Upper lobe of left lung (tissue), 6 donors: ENCODE results near the gene SEMA6D. TPM values are rescaled to one million over a fixed set of nuclear protein-coding genes. Genes with fewer than 3 reads are reported as not detected.

Experiments
- ATAC-seq, 2 donors: fragments of 200-7000 bp; cut with Tn5 transposase; one replicate each; pipeline ENCODE4 v1.9.1; 2022; ENCODE audit warnings: mild to moderate bottlenecking in 2 of 2, moderate library complexity in 2 of 2; ENCODE audit not compliant: low FRiP score in 2 of 2
- DNase-seq, 2 donors: peaks; one replicate each; pipeline ENCODE4 v3.0.0-alpha.2; 2019 to 2020
- H3K27ac ChIP-seq, 4 donors: fragments of 200-600 bp; sonication (generic); one replicate each; pipeline ENCODE4 v1.5.1; 2016 to 2019
- H3K27me3 ChIP-seq, 4 donors: fragments of 200-600 bp; sonication (generic); one replicate each; pipeline ENCODE4 v1.5.1; 2017 to 2019
- H3K36me3 ChIP-seq, 4 donors: fragments of 200-600 bp; sonication (generic); one replicate each; pipeline ENCODE4 v1.5.1; 2016 to 2019
- H3K4me1 ChIP-seq, 4 donors: fragments of 200-600 bp; sonication (generic); one replicate each; pipeline ENCODE4 v1.5.1; 2018 to 2019
- H3K4me3 ChIP-seq, 4 donors: fragments of 200-600 bp; sonication (generic); one replicate each; pipeline ENCODE4 v1.5.1; 2017 to 2019; ENCODE audit warnings: mild to moderate bottlenecking in 2 of 4, moderate library complexity in 1 of 4
- H3K9me3 ChIP-seq, 4 donors: fragments of 200-600 bp; sonication (generic); one replicate each; pipeline ENCODE4 v1.5.1; 2018 to 2019
- EP300 ChIP-seq, 4 donors: sonication (generic); formaldehyde crosslinking; IDR thresholded peaks; one replicate each; pipeline ENCODE4 v1.5.1; 2017; ENCODE audit warnings: antibody characterized with exemption in 4 of 4, control low read depth in 2 of 4
- POLR2A ChIP-seq, 4 donors: fragments of 450-650 bp; IDR thresholded peaks; one replicate each; pipeline ENCODE4 v1.5.1; 2016 to 2017; ENCODE audit warnings: antibody characterized with exemption in 4 of 4, mild to moderate bottlenecking in 2 of 4
- POLR2AphosphoS5 ChIP-seq, 2 donors: sonication (generic); formaldehyde crosslinking; IDR thresholded peaks; one replicate each; pipeline ENCODE4 v1.5.1; 2017; ENCODE audit warnings: antibody characterized with exemption in 2 of 2
- WGBS, 2 donors: methylation state at CpG; one replicate each; pipeline ENCODE4 v1.1.5; 2017 to 2018; 5-methylcytosine and 5-hydroxymethylcytosine counted together
- total RNA-seq, 6 donors: library from RNA; depleted of rRNA in 4 of 6; stranded (reverse); fragments of >200 nt in 4 of 6; gene quantifications; one replicate each; pipeline versions ENCODE4 v1.1.0 to v1.2.1, GENCODE V29; 2016 to 2021
- TF ChIP-seq, protein P1 (sequence below), 6 experiments: fragments of 450-650 bp in 4 of 6; fragments of 200-600 bp in 2 of 6; sonication (generic) in 2 of 6; IDR thresholded peaks; one replicate each; pipeline ENCODE4 v1.5.1; 2016 to 2019; ENCODE audit warnings: antibody characterized with exemption in 6 of 6
- donor health status: DM: no; HTN: no; CAD: no; lungs with moderate emphysema.
- donor health status: DM: no; HTN: yes; CAD: no; lungs with severe emphysema.

Gene SEMA6D
- total RNA-seq, 6 donors from 2014 or later = 6.9 to 10.5 (median 9.0) TPM

DNA sequence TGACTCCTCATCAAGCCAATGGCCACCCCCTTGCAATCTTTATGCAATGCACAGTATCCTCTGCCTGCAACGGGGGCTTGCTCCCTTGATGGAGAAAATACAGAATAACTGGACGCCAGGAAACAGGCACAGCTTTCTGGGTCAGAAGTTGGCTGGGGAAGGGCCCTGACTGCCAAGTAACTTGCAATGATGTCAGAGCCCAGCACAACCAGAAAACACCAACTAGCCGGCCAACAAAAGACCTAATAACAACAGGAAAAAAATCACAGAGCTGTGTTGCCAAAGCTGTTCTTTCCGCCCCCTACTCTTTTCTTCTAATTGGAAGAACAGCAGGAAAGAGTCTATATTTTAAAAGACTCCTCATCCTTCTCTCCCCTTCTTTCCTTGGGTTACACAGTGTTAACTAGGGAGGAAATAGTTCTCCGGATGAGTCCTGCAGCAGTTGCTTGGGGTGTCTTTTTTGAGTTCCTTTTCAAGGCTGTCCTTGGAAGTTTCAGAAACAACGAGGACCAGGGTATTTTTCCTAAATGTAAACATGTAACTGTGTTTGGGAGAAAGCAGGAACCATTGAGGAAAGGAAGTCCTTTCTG is 1.4 kb upstream of the SEMA6D start:
- no peaks in the 10 kb centered on the region for H3K9me3 ChIP-seq
- H3K4me3 ChIP-seq = peak overlapping the region in 1 of 4 donors; percentile 69
- ATAC-seq (no peak), DNase-seq (no peak)
- peaks cover 4 to 30% (median 16%) of the 10 kb centered on the region in 4 donors for H3K4me1 ChIP-seq
- H3K27me3 ChIP-seq = peaks cover 0 to 4% (median 2%) of the 10 kb centered on the region in 4 donors
- H3K36me3 ChIP-seq = no peaks in the 10 kb centered on the region
- 21 to 37% methylated on average over 6 of the region's 6 CpGs for WGBS, 2 donors
- peak overlapping the region in 1 of 4 donors; percentile 22 for H3K27ac ChIP-seq
- TF ChIP-seq POLR2A (IDR thresholded peaks at IDR 0.05) (no peak), POLR2AphosphoS5 (IDR thresholded peaks at IDR 0.05) (no peak), EP300 (IDR thresholded peaks at IDR 0.05) (no peak)
- TF ChIP-seq, protein P1, sequence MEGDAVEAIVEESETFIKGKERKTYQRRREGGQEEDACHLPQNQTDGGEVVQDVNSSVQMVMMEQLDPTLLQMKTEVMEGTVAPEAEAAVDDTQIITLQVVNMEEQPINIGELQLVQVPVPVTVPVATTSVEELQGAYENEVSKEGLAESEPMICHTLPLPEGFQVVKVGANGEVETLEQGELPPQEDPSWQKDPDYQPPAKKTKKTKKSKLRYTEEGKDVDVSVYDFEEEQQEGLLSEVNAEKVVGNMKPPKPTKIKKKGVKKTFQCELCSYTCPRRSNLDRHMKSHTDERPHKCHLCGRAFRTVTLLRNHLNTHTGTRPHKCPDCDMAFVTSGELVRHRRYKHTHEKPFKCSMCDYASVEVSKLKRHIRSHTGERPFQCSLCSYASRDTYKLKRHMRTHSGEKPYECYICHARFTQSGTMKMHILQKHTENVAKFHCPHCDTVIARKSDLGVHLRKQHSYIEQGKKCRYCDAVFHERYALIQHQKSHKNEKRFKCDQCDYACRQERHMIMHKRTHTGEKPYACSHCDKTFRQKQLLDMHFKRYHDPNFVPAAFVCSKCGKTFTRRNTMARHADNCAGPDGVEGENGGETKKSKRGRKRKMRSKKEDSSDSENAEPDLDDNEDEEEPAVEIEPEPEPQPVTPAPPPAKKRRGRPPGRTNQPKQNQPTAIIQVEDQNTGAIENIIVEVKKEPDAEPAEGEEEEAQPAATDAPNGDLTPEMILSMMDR (IDR thresholded peaks at IDR 0.05) = no peak

DNA sequence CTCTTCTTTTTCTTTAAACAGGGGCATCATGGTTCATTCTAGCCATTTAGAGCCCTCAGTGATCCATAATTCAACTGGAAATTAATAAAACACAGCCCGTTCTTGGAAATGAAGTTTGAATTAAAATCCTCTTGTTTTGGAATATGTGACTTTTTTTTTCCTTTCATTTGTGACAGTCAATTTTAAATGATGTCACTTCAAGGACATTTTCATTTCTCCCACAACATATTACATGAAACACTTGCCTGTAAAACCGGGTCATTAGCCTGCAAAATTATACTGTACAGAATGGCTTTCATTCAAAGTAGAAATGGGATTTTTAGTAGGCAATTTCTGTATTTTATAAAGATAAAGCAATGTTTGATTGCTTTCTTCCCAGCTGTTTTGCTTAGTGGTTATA is 789 bp upstream of the SEMA6D start:
- ATAC-seq (no peak), DNase-seq (no peak)
- Histone ChIP-seq H3K27me3 (peaks cover 0 to 4% (median 2%) of the 10 kb centered on the region in 4 donors), H3K9me3 (no peaks in the 10 kb centered on the region), H3K27ac (peak overlapping the region in 2 of 4 donors; percentile 22 to 76), H3K36me3 (no peaks in the 10 kb centered on the region), H3K4me1 (peaks cover 4 to 27% (median 16%) of the 10 kb centered on the region in 4 donors), H3K4me3 (peak overlapping the region in 3 of 4 donors; percentile 57 to 69 (median 64))
- 33 to 41% methylated on average over 2 of the region's 2 CpGs for WGBS, 2 donors
- TF ChIP-seq, protein P1 (IDR thresholded peaks at IDR 0.05) = no peak

DNA sequence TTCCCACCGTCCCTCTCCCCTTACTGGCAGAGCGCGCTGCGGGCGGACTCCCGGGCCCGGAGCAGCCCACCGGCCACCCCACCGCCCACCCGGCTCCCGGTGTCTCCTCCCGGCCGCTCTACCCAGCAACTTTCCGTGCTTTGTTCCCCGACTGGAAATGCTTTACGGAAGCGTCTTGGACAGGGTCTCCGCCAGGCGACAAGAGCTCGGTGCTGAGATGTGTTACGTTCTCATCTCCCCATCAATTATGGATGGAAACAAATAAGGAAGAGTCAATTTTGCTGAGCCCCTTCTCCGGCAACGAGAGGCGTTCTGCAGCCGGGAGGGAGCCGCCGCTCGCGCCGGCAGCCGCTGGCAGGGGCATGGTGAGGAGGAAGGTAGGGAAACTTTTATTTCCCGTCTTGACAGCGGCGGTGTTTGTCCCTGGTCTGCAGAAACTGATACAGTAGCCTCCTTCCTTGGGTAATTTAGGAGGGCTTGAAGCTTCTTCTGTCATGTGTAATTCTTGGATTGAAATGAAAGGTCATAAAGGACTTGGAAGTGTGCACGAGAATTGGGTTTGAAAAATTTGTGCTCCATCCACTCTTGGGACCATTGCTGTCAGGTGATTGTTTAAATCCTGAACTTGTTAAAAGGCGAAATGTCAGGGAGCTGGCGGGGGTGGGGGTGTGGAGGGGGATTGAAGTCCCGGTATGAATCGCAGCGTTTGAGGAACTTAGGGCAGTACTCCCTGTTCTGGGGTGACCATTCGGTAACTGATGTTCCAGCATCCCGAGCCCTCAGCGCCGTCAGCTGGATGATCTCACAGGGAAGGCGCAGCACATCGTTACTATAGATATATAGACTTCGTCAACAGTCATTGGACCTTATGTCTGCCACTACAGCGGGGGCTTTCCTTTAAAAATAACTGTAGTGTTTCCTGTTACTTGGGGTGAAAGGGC is 1.5 kb downstream of the SEMA6D start:
- WGBS, 2 donors = 3 to 4% methylated on average over 30 to 48 of the region's 48 CpGs
- H3K4me3 ChIP-seq = peak overlapping the region; percentile 57 to 71 (median 66)
- peak overlapping the region; percentile 69 to 79 (median 77) for H3K27ac ChIP-seq
- H3K27me3 ChIP-seq = peaks cover 0 to 4% (median 2%) of the 10 kb centered on the region in 4 donors
- ATAC-seq (peak in 1 of 2 donors; percentile 4), DNase-seq (peak in 1 of 2 donors; percentile 82)
- no peaks in the 10 kb centered on the region for H3K36me3 ChIP-seq
- no peaks in the 10 kb centered on the region for H3K9me3 ChIP-seq
- no peak for TF ChIP-seq POLR2A (IDR thresholded peaks at IDR 0.05)
- TF ChIP-seq EP300 (IDR thresholded peaks at IDR 0.05) = no peak
- no peak for TF ChIP-seq POLR2AphosphoS5 (IDR thresholded peaks at IDR 0.05)
- TF ChIP-seq, protein P1 (IDR thresholded peaks at IDR 0.05) = no peak
- H3K4me1 ChIP-seq = peaks cover 3 to 27% (median 14%) of the 10 kb centered on the region in 4 donors

DNA sequence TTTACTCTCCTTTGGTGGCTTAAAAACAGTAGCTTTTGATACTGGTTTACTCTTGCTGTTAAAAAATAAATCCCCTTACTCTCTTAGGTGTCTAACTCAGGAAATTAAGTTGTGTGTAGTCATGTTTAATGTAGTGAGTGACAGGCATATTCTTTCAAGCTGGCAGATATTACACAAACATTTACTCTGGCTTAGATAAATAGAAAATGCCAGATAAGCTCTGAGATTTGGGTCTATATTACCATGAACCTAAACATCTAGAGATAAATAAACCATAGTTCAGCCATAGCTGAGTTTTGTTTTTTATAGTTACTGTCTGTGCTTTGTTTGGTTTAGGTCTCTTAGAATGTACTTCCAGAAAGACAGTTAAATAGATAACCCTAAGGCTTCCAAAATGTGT is 2.4 kb downstream of the SEMA6D start:
- peaks cover 3 to 27% (median 14%) of the 10 kb centered on the region in 4 donors for H3K4me1 ChIP-seq
- H3K9me3 ChIP-seq = no peaks in the 10 kb centered on the region
- H3K27ac ChIP-seq = peak overlapping the region; percentile 31 to 78 (median 72)
- H3K4me3 ChIP-seq = peak overlapping the region in 2 of 4 donors; percentile 64 to 69
- ATAC-seq = no peak
- TF ChIP-seq, protein P1 (IDR thresholded peaks at IDR 0.05) = no peak
- TF ChIP-seq EP300 (IDR thresholded peaks at IDR 0.05) = no peak
- no peak for TF ChIP-seq POLR2A (IDR thresholded peaks at IDR 0.05)
- TF ChIP-seq POLR2AphosphoS5 (IDR thresholded peaks at IDR 0.05) = no peak
- H3K27me3 ChIP-seq = peaks cover 0 to 4% (median 2%) of the 10 kb centered on the region in 4 donors
- H3K36me3 ChIP-seq = no peaks in the 10 kb centered on the region
- DNase-seq = no peak
